ENCODE data around the gene NUAK1.

- TF ChIP-seq CTCF (IDR thresholded peaks at IDR 0.05; ENCODE audit: poor library complexity, severe bottlenecking) (no peak), POLR2AphosphoS5 (IDR thresholded peaks at IDR 0.05) (no peak), TAF1 (IDR thresholded peaks at IDR 0.05; ENCODE audit: low read depth) (no peak), EZH2 (IDR thresholded peaks at IDR 0.05; ENCODE audit: borderline replicate concordance, insufficient read depth, low read length, poor library complexity, severe bottlenecking) (no peak), REST (IDR thresholded peaks at IDR 0.05; ENCODE audit: borderline replicate concordance) (no peak), MXI1 (conservative IDR thresholded peaks at IDR 0.05; ENCODE audit: poor library complexity, severe bottlenecking) (no peak), SMC3 (conservative IDR thresholded peaks at IDR 0.05; ENCODE audit: poor library complexity) (no peak), EP300 (conservative IDR thresholded peaks at IDR 0.05; ENCODE audit: poor library complexity, severe bottlenecking) (no peak), RAD21 (conservative IDR thresholded peaks at IDR 0.05) (no peak)
Measured at GRCh38 chr12:106065506-106065905, 73.2 kb downstream of the NUAK1 start.
